Peyer's patch (tissue), 4 donors: ENCODE data around the gene SASH3. TPM values are rescaled to one million over a fixed set of nuclear protein-coding genes. Genes with fewer than 3 reads are reported as not detected.

Experiments
- DNase-seq, 3 donors: peaks; one replicate each; pipeline ENCODE4 v3.0.0-alpha.2; 2017 to 2019
- H3K27ac ChIP-seq, 4 donors: fragments of 200-600 bp; sonication (generic); one replicate each; pipeline ENCODE4 v1.5.1; 2016 to 2019
- H3K27me3 ChIP-seq, 2 donors: fragments of 200-600 bp; sonication (generic); one replicate each; pipeline ENCODE4 v1.5.1; 2019
- H3K36me3 ChIP-seq, 3 donors: fragments of 200-600 bp; sonication (generic); one replicate each; pipeline ENCODE4 v1.5.1; 2016 to 2019
- H3K4me1 ChIP-seq, 4 donors: fragments of 200-600 bp; sonication (generic); one replicate each; pipeline ENCODE4 v1.5.1; 2016 to 2019
- H3K4me3 ChIP-seq, 4 donors: fragments of 200-600 bp; sonication (generic); 1 replicate in 3 of 4; 2 replicates in 1 of 4; pipeline ENCODE4 v1.5.1; 2016 to 2019; ENCODE audit warnings: mild to moderate bottlenecking in 1 of 4
- H3K9me3 ChIP-seq, 4 donors: fragments of 200-600 bp; sonication (generic); one replicate each; pipeline ENCODE4 v1.5.1; 2016 to 2019; ENCODE audit warnings: mild to moderate bottlenecking in 1 of 4
- CTCF ChIP-seq, 6 experiments: fragments of 450-650 bp in 4 of 6; fragments of 200-600 bp in 2 of 6; sonication (generic) in 1 of 6; IDR thresholded peaks; one replicate each; pipeline ENCODE4 v1.5.1; 2017 to 2019; ENCODE audit warnings: antibody characterized with exemption in 6 of 6, mild to moderate bottlenecking in 3 of 6, moderate library complexity in 1 of 6
- POLR2A ChIP-seq, 2 donors: fragments of 450-650 bp; IDR thresholded peaks; one replicate each; pipeline ENCODE4 v1.5.1; 2017; ENCODE audit warnings: antibody characterized with exemption in 2 of 2, mild to moderate bottlenecking in 2 of 2, moderate library complexity in 2 of 2
- total RNA-seq, 4 donors: library from RNA; depleted of rRNA; stranded (reverse); fragments of >200 nt; gene quantifications; one replicate each; pipeline ENCODE4 v1.1.0, GENCODE V29; 2016

The SASH3 gene
- total RNA-seq, 4 donors from 2014 or later = 2.2 to 45.4 (median 7.7) TPM

- Histone ChIP-seq H3K27ac (peak overlapping the region; percentile 68 to 87 (median 80)), H3K4me1 (peaks cover 0 to 15% (median 8%) of the 10 kb centered on the region in 4 donors), H3K9me3 (no peaks in the 10 kb centered on the region), H3K27me3 (no peaks in the 10 kb centered on the region), H3K4me3 (no peak overlapping the region), H3K36me3 (no peaks in the 10 kb centered on the region)
- TF ChIP-seq POLR2A (IDR thresholded peaks at IDR 0.05) = no peak
- TF ChIP-seq CTCF (IDR thresholded peaks at IDR 0.05) = peak in 3 of 6 experiments; percentile 39 to 45 (median 44)
- DNase-seq = peak in 2 of 3 donors; percentile 70 to 73
Observed at GRCh38 chrX:129773649-129774458, 5.9 kb upstream of the SASH3 start.

- no peaks in the 10 kb centered on the region for H3K27me3 ChIP-seq
- no peak for TF ChIP-seq CTCF (IDR thresholded peaks at IDR 0.05)
- TF ChIP-seq POLR2A (IDR thresholded peaks at IDR 0.05) = peak in 1 of 2 donors; percentile 10
- H3K4me1 ChIP-seq = peaks cover 0 to 11% (median 8%) of the 10 kb centered on the region in 4 donors
- no peaks in the 10 kb centered on the region for H3K9me3 ChIP-seq
- peak overlapping the region in 3 of 4 donors; percentile 3 to 26 (median 22) for H3K4me3 ChIP-seq
- H3K36me3 ChIP-seq = no peaks in the 10 kb centered on the region
- peak; percentile 71 to 91 (median 79) for DNase-seq
- peak overlapping the region; percentile 79 to 92 (median 80) for H3K27ac ChIP-seq
Observed at GRCh38 chrX:129777218-129778030, 2.3 kb upstream of the SASH3 start.

GRCh38 chrX:129779086-129779672 lies 570 bp upstream of the SASH3 start:
- DNase-seq = no peak
- peaks cover 0 to 8% (median 3%) of the 10 kb centered on the region in 4 donors for H3K4me1 ChIP-seq
- H3K4me3 ChIP-seq = peak overlapping the region; percentile 8 to 49 (median 38)
- H3K27me3 ChIP-seq = no peaks in the 10 kb centered on the region
- no peaks in the 10 kb centered on the region for H3K9me3 ChIP-seq
- H3K27ac ChIP-seq = peak overlapping the region; percentile 62 to 80 (median 77)
- no peaks in the 10 kb centered on the region for H3K36me3 ChIP-seq
- no peak for TF ChIP-seq CTCF (IDR thresholded peaks at IDR 0.05)
- no peak for TF ChIP-seq POLR2A (IDR thresholded peaks at IDR 0.05)

- peak overlapping the region; percentile 62 to 80 (median 77) for H3K27ac ChIP-seq
Observed at GRCh38 chrX:129780441-129781105, 824 bp downstream of the SASH3 start.

More at GRCh38 chrX:129780441-129781105, 824 bp downstream of the SASH3 start:
- no peaks in the 10 kb centered on the region for H3K27me3 ChIP-seq
- no peak for DNase-seq
- peak overlapping the region; percentile 31 to 49 (median 42) for H3K4me3 ChIP-seq
- H3K9me3 ChIP-seq = no peaks in the 10 kb centered on the region
- no peak for TF ChIP-seq CTCF (IDR thresholded peaks at IDR 0.05)
- H3K4me1 ChIP-seq = peaks cover 0 to 12% (median 4%) of the 10 kb centered on the region in 4 donors
- no peaks in the 10 kb centered on the region for H3K36me3 ChIP-seq
